HFF-Myc (cell line): ENCODE results near the gene ATP13A3.

Experiments
- DNase-seq: peaks from one replicate; pipeline ENCODE4 v3.0.0-alpha.2; 2011; ENCODE audit warnings: low read depth; ENCODE audit errors: extremely low read depth
- H3K4me3 ChIP-seq: replicated peaks from 2 replicates; pipeline ENCODE4 v1.5.1; 2011; ENCODE audit warnings: low read depth, mild to moderate bottlenecking, control low read depth, low read length
- TF ChIP-seq, protein P1 (sequence below): IDR thresholded peaks from 2 replicates; pipeline ENCODE4 v1.5.1; 2012; ENCODE audit warnings: mild to moderate bottlenecking, low read depth, low read length, control low read depth; ENCODE audit errors: missing control alignments

Gene ATP13A3

DNA sequence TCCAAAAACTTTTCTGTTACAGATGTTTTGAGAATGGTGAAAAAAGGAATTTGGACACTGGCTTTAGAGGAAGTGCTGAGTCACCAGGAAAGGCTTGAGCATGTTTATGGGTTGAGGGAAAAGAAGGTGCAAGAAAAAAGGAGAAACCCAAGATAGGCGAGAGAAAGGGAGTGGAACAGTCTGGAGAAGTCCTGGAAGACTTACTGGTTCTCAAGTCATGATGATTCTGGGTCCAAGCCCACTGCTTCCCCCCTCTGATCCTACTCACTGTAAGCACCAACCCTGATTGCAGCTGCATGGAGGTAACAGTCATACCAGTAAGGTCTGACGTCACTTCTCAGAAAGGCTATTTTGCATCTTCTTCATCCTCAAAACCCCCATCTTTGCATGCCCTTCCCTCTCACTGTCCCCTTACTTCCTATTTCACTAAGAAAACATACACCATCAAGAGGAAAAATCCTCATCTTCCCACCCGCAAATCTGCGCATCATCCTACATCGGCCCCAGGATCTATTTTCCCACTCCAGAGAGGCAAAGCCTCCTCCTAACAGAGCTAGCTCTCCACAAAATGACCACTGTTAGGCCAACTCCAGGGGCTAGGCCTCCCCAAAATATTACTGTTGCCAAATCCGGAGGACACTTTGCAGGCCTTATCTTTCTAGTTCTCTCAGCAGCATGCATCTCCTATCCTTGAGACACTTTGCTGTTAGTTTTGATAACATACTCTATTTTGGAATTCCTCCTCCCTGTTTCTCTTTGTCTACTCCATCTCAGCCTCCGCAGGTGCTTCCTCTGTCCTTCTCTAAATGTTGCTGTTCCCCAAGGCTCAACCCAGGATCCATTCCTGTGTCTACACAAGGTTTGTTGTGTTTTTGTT lies 3.2 kb upstream of the ATP13A3 start:
- H3K4me3 ChIP-seq: no peak overlapping the region
- TF ChIP-seq, protein P1, sequence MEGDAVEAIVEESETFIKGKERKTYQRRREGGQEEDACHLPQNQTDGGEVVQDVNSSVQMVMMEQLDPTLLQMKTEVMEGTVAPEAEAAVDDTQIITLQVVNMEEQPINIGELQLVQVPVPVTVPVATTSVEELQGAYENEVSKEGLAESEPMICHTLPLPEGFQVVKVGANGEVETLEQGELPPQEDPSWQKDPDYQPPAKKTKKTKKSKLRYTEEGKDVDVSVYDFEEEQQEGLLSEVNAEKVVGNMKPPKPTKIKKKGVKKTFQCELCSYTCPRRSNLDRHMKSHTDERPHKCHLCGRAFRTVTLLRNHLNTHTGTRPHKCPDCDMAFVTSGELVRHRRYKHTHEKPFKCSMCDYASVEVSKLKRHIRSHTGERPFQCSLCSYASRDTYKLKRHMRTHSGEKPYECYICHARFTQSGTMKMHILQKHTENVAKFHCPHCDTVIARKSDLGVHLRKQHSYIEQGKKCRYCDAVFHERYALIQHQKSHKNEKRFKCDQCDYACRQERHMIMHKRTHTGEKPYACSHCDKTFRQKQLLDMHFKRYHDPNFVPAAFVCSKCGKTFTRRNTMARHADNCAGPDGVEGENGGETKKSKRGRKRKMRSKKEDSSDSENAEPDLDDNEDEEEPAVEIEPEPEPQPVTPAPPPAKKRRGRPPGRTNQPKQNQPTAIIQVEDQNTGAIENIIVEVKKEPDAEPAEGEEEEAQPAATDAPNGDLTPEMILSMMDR: no peak
- peak; percentile 46 for DNase-seq

DNA sequence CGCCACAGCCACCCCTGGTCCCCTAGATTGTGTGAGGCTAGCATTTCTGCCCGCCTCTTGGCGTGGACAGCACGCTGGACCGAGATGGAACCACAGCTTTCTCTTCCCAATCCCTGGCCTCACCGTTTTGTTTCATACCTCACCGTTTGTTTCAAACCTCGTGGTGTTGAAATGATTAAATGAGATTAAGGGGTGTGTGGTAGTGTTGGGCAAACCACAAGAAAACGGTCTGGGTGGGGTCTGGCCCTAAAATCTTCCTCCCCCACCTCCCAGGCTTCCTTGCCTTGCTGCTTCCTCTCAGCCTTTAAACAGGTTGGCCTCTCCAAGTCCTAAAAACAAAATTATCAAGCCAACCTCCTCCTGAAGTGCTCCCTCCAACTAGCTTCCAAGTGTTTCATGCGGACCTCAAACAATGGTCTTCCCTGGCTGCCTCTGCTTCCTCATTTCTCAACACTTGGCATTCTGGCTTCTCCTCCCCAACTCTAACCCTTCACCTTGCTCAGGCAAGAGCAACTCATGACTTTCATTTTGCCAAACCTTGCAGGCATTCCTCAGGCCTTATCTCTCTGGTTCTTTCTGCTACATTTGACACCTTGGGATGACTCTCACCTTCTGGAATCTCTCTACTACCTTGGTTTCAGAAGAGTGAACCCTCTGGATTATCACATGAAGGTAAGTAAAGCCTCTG lies 1.4 kb upstream of the ATP13A3 start:
- no peak for DNase-seq
- H3K4me3 ChIP-seq: no peak overlapping the region; the same call in 1 of the 2 replicates
- TF ChIP-seq, protein P1: no peak

DNA sequence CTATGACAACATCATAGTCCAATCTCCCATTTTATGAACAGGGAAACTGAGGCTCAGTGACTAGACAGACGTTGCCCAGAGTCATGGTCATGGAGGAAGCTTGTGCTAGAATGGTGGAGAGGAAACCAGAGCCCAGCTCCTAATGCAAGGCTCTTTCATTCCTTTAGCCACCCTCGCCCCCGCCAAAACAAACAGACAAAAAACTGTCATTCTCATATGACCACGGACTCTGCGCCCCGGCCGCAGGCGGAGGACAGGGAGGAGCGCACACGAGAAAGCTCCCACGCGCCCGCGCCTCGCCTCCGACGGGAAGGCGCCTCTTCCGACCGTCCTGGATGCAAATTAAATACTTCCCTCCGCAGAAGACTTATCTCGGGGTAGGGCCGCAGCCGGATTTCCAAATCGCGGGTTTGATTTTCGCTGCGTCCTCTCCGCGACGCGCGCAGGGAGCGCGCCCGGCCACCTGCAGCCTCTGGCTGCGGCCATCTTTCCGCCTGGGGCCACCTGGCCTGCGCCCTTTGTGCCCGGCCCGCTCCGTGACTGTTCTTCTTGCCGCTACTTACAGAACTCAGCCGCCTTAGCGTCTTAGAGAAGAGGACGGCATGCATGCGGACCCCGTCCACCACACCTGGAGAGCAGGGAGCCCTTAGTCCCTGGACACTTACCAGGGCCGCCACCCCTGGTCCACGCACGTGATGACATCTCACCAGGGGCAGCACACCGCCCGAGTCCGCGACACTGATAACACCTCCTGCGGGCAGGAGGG lies 670 bp upstream of the ATP13A3 start:
- TF ChIP-seq, protein P1: no peak
- H3K4me3 ChIP-seq: peak overlapping the region; percentile 69
- no peak for DNase-seq

DNA sequence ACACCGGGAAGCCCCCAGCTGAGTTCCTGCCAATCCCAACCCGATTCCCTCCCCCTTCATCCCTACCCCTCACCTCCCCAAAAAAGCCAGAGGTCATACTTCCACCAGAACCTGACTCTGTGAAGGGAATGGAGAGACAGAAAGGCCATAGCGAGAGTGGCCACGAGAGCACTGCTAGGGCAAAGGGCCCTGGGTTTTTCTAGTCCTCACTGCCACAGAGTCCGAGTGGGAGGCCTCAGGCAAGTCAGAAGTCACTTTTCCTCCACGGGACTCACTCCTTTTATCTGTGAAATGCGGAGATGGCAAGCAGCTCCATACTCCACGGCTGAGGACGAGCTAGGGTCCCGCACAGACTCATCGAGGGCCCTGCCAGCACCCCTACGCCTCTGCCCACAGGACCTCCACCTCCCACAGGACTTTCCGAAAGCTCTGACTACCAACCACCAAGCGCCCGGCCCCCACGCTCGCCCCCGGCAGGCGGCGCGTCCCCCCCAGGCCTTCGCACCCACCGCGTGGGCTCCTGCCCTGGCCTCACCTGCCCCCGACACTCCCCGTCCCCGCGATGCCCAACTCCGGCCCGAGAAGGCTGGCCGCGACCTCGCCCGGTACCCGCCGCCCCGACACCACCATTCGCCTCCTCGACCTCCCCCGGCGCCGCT lies 792 bp downstream of the ATP13A3 start:
- H3K4me3 ChIP-seq: peak overlapping the region; percentile 69
- TF ChIP-seq, protein P1: peak; percentile 18
- no peak for DNase-seq

DNA sequence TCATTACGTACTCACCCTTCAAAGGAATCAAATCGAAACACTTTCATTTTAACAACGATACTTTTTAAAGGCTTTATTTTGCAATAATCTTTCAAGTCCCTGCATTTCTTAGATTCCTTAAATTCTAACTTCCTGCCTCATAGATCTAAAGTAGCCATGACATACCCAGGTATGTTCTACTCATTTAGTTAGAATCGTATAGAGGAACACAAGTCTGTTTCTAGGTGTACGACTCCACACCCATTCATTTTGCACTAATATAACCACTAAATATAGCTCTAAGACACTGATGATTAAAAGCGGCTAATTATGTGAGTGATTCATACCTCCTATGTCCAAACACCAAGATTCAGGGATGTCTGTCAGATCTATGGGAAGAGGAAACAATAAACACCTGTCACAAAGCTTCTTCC lies 1.3 kb downstream of the ATP13A3 start:
- no peak for DNase-seq
- peak overlapping the region; percentile 69 for H3K4me3 ChIP-seq
- TF ChIP-seq, protein P1: no peak

DNA sequence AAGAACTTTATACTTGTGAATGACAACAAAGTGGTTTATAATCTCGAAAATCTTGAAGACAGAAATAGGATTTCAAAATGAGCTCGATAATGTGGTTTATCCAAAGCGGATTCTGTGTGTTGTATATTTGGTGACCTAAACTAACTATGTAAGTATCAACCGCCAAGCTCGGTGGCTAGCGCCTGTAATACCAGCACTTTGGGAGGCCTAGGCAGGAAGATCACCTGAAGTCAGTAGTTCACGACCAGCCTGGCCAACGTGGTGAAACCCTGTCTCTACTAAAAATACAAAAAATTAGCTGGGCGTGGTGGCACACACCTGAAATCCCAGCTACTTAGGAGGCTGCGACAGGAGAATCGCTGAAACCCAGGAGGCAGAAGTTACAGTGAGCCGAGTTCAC lies 2.2 kb downstream of the ATP13A3 start:
- TF ChIP-seq, protein P1: no peak
- no peak for DNase-seq
- H3K4me3 ChIP-seq: peak overlapping the region; percentile 69
